Activated CD8-positive, alpha-beta memory T cell treated with anti-CD3 and anti-CD28 coated beads, Interleukin-2, amount 50 U/mL, for 4 hours (primary cell): ENCODE measurements around the gene EFHC1.
"Not testable (repeated sequence)": the region's sequence is repeated elsewhere in the genome, so short reads cannot be mapped to it uniquely, and the experiment has no call there.

Experiments
- DNase-seq: peaks from one replicate; pipeline ENCODE4 v3.0.0-alpha.2; 2020

EFHC1 gene

GRCh38 chr6:52419809-52420667, at the start of gene EFHC1:
TSS of gene EFHC1 (plus strand) at chr6:52420342. CDS start at chr6:52420411, 69 bp downstream.
- peak; percentile 98 for DNase-seq

DNA sequence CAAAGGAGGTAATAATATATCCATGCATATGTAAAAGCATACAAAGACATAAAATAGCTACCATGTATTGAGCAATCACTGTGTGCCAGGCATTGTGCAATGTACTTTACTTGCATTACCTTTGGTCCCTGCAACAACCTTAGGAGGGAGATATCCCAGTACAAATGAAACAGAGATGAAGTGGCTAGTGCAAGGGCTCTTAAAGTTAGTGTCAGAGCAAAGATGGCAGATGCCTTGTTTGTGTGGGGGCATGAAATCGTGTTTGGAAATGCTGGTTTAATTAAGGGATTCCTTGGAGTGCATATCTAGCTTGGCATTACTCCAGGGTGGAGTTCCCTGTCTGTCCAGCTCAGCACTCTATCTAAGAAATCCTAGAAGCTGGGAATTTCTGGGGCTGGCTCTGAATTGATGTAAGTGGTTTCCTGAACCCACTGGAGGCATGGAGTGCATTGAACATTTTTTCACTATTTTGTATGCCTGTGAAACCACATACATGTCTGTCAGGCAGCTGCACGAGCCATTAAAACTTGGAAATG, 48.4 kb upstream of the EFHC1 start:
- no peak for DNase-seq

DNA sequence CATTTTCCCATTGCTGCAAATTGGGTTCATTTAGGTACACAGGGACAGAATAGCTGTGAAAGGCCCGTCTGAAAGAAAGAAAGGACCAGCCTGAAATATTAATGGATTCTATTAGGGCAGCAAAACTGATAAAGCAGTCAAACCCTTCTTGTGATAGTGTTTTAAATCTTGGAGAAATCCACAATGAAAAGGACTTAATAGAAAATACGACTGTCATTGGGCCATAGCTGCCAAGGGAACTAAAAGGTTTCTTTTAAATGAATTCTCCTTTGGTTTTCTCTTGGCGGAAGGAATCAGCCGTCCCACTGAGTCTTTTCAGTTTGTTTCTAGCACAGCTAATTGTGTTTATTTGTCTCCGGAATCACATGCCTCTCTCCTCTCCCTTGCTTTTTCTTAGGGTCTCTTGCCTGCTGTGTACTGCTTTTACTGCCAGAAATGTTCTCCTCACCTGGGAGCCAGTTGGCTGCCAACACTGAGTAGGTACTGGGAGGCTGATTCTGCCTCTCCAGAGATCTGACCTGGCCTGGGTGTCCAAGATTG, 46.9 kb upstream of the EFHC1 start:
- no peak for DNase-seq

- no peak for DNase-seq
Observed at GRCh38 chr6:52374247-52374646, 45.9 kb upstream of the EFHC1 start.

- DNase-seq = no peak
Observed at GRCh38 chr6:52375780-52376556, 44.2 kb upstream of the EFHC1 start.

DNA sequence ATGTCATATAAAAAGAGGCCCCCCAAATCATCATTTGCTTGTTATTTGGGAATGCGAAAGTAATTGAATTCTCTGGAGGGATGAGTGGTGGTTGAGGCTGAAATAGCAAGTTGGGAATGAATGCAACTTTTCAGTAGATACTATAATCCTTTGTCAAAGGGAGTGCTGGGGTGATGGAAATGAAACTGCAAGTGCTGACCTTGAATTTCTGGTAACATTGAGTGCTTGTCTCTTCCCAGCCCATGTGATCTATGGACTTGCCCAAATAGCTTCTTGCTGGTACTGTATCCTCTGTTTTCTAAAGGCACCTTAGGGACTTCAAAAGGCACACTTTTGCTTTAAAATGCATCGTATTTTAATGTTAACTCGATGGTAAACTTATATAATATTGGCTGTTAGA, 43.4 kb upstream of the EFHC1 start:
- no peak for DNase-seq

- DNase-seq = no peak
Observed at GRCh38 chr6:52377538-52378221, 42.5 kb upstream of the EFHC1 start.

- no peak for DNase-seq
Observed at GRCh38 chr6:52381249-52381648, 38.9 kb upstream of the EFHC1 start.

GRCh38 chr6:52384145-52384766, 35.9 kb upstream of the EFHC1 start:
- DNase-seq = no peak

DNA sequence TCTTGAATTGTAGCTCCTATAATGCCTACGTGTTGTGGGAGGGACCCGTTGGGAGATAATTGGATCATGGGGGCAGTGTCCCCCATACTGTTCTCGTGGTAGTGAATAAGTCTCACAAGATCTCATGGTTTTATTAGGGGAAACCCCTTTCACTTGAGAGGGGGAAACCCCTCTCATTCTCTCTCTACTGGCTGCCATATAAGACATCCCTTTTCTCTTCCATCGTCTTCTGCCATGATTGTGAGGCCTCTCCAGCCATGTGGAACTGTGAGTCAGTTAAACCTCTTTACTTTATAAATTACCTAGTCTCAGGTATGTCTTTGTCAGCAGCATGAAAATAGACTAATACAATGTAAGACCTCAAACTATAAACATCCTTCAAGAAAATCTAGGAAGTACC, 35.1 kb upstream of the EFHC1 start:
- DNase-seq = no peak

GRCh38 chr6:52388119-52388518, 32.0 kb upstream of the EFHC1 start:
- DNase-seq = not testable (repeated sequence)

- no peak for DNase-seq
Observed at GRCh38 chr6:52388790-52389189, 31.4 kb upstream of the EFHC1 start.

DNA sequence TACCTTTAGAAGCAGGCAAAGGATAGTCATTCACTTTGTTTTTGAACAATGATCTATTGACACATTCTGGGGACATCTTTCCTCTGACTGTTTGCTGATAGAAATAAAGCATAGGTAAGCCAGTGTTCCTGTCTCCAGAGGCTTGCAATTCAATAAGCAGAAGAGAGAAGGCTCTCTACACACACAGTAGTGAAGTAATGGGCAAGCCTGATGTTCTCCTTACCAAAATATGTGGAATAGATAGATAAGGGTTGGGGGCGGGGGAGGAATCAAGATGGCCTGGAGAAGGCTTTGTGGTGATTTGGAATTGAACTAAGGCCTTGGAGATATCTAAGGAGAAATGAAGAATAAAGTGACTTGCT, 30.9 kb upstream of the EFHC1 start:
- no peak for DNase-seq

GRCh38 chr6:52389626-52390360, 30.3 kb upstream of the EFHC1 start:
- DNase-seq = peak; percentile 33

GRCh38 chr6:52390361-52390727, 29.8 kb upstream of the EFHC1 start:
- peak; percentile 39 for DNase-seq

DNA sequence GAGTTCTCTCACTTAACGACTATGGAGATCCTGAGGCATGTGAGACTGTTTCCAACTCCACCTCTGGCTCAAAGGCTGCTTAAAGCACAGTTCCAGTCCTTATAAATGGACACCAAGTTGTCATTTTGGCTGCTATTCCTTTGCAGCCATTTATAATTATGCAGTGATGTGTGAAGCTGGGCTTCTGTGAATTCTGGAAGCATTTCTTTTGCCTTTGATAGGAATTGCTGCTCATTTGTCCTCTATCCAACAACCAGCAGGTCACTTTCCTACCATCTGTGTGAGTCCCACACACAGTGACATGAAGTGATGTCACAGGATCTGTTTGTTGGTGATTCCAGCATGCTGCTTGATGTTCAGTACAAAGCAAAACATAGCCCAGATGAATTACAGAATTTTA, 28.5 kb upstream of the EFHC1 start:
- no peak for DNase-seq

DNA sequence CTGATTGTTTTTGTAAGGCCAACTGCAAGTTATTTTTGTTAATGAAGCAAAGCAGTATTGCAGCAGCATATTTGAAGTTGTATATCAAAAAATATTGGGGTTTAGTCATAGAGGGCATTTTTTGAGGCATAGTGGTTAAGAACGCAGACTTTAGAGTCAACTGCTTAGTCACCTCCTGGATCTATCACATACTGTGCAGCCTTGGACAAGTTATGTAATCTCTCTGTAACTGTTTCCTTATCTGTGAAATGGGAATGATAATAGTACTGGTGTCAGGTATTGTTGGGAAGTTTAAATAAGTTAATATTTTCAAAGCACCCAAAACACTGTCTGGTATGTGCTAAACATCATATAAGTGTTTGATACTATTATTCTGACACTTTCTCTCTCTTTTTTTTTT, 27.2 kb upstream of the EFHC1 start:
- DNase-seq = no peak

- DNase-seq = no peak
Observed at GRCh38 chr6:52393780-52394179, 26.4 kb upstream of the EFHC1 start.

DNA sequence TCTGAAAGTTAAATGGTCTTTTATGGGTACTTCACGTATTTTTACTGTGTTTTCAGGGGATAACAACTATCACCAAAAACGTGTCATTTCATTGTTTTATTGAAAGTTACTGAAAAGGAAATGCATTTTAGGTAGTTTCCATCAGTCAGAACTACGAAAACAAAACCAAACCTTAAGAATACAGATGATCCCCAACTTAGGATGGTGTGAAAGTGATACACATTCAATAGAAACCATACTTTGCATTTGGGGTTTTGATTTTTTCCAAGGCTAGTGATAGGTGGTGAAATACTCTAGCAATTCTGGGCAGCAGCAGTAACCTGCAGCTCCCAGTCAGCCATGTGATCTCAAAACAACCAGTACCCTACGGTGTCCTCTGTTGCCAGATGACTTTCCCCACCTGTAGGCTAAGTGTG, 25.9 kb upstream of the EFHC1 start:
- no peak for DNase-seq

GRCh38 chr6:52395969-52396368, 24.2 kb upstream of the EFHC1 start:
- no peak for DNase-seq

DNA sequence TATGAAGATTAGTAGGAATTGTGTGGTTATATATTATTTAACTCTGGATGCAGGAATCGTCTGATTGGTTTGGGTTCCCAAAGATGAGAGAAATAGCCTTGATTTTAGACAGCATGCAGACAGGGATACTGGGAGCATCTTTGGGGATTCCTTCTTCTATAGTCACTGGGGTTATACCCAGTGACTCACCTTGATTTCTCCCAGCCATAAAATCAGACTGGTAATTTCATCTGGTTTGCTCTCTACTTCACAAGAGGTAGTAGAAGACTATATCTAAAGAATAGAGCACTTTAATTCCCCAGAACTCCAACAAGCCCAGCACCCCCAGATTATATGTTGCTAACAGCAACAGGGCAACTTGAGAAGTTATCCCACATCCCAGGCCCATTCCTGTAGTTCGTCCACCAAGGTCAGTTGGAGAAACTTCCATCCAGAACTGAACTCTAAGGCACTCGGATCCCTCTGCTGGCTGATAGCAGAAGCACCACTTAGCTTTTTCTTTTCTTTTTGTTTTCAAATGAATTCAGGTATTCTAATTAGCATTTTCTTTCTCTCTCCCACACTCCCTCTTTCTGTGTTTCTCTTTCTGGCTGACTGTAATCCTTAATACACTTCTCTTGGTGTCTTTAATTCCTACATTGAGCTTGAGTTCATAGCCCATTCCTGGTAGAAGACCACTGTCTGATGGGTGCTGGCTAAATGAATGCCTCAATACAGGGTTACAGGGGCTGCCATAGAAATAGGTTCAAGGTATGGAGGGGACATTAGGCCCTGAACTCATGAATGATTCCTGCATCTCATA, 20.4 kb upstream of the EFHC1 start:
- peak; percentile 21 for DNase-seq
